HepG2 (cell line): ENCODE measurements around the gene OR5K1. TPM values are rescaled to one million over a fixed set of nuclear protein-coding genes. Genes with fewer than 3 reads are reported as not detected.

Experiments used
- ATAC-seq: fragments of 200-7000 bp; cut with Tn5 transposase; 3 replicates; pipeline ENCODE4 v1.9.1; 2020; ENCODE audit warnings: mild to moderate bottlenecking, moderate library complexity
- BruUV-seq: library from RNA; stranded (reverse); fragments of 400-500 nt; replicated peaks from 2 replicates; lab custom pipeline; 2021; lab: Mats Ljungman, UMichigan
- CTCF ChIA-PET: fragments of 300-600 bp; formaldehyde crosslinking; extraction: SDS; loops from one replicate; lab custom pipeline; 2021; ENCODE audit warnings: low total read pairs, inconsistent platforms, low intra/inter-chr PET ratio; lab: Yijun Ruan, JAX
- POLR2A ChIA-PET: fragments of 350-600 bp; sonication (Branson Sonifier 250); formaldehyde crosslinking; loops from one replicate; lab custom pipeline; 2020; ENCODE audit warnings: antibody characterized with exemption, inconsistent platforms; lab: Yijun Ruan, JAX
- DNase-seq: peaks from one replicate; pipeline ENCODE4 v3.0.0-alpha.2; 2015; ENCODE audit warnings: low spot score
- FAIRE-seq: peaks from 3 replicates; lab custom pipeline; 2011; peaks lifted over from hg19 to GRCh38; lab: Jason Lieb, UNC
- H2AFZ ChIP-seq: one replicate; pipeline ENCODE4 v1.6.1; 2011; ENCODE audit warnings: low read length, inconsistent platforms
- H3K27ac ChIP-seq: fragments of 300-600 bp; 3 replicates; pipeline ENCODE4 v1.8.0; 2011; ENCODE audit warnings: mixed run types, mild to moderate bottlenecking, mixed read lengths, low read length, inconsistent platforms; ENCODE audit not compliant: insufficient read depth; ENCODE audit errors: extremely low read length
- H3K27me3 ChIP-seq, 2 experiments: fragments of 200-600 bp in 1 of 2; 2 replicates in 1 of 2; 3 replicates in 1 of 2; pipeline versions ENCODE4 v1.6.0 to v1.8.0; 2011; ENCODE audit warnings: low read length in 2 of 2, mild to moderate bottlenecking in 2 of 2, moderate library complexity in 2 of 2, inconsistent platforms in 1 of 2; ENCODE audit not compliant: insufficient read depth in 2 of 2, control insufficient read depth in 1 of 2
- H3K36me3 ChIP-seq, 2 experiments: fragments of 200-600 bp in 1 of 2; replicated peaks in 1 of 2; 2 replicates in 1 of 2; 3 replicates in 1 of 2; pipeline versions ENCODE4 v1.5.1 to v1.8.0; 2011; ENCODE audit warnings: low read length in 2 of 2, inconsistent platforms in 1 of 2; ENCODE audit not compliant: insufficient read depth in 2 of 2, control insufficient read depth in 1 of 2
- H3K4me1 ChIP-seq: 2 replicates; pipeline ENCODE4 v1.5.1; 2012; ENCODE audit warnings: low read length, inconsistent platforms; ENCODE audit not compliant: insufficient read depth
- H3K4me2 ChIP-seq: 2 replicates; pipeline ENCODE4 v1.6.0; 2011; ENCODE audit warnings: low read depth, low read length, inconsistent platforms
- H3K4me3 ChIP-seq, 3 experiments: fragments of 200-600 bp in 1 of 3; sonication (generic), shearing (Covaris generic) in 1 of 3; replicated peaks in 1 of 3; 2 replicates each; pipeline ENCODE4 v1.5.1; 2011 to 2016; ENCODE audit warnings: low read length in 3 of 3, inconsistent platforms in 2 of 3, low read depth in 2 of 3, mild to moderate bottlenecking in 2 of 3, control low read depth in 1 of 3, mixed read lengths in 1 of 3; ENCODE audit not compliant: insufficient read depth in 1 of 3
- H3K79me2 ChIP-seq: one replicate; pipeline ENCODE4 v1.6.1; 2011; ENCODE audit warnings: low read length, inconsistent platforms; ENCODE audit not compliant: insufficient read depth
- H3K9ac ChIP-seq: 2 replicates; pipeline ENCODE4 v1.6.0; 2011; ENCODE audit warnings: mild to moderate bottlenecking, low read depth, low read length, inconsistent platforms; ENCODE audit not compliant: insufficient read depth
- H3K9me3 ChIP-seq: 2 replicates; pipeline ENCODE4 v1.5.1; 2012; ENCODE audit warnings: mild to moderate bottlenecking, low read length
- H4K20me1 ChIP-seq: 2 replicates; pipeline ENCODE4 v1.6.0; 2011; ENCODE audit warnings: inconsistent platforms, mild to moderate bottlenecking, low read length, moderate library complexity; ENCODE audit not compliant: insufficient read depth
- EED ChIP-seq: sonication (generic); formaldehyde crosslinking; IDR thresholded peaks from 2 replicates; pipeline ENCODE4 v1.5.0; 2020; ENCODE audit warnings: mild to moderate bottlenecking, missing genetic modification reagents
- HOXA7 ChIP-seq: sonication (generic); formaldehyde crosslinking; IDR thresholded peaks from 2 replicates; pipeline ENCODE4 v1.8.1; 2022; ENCODE audit warnings: mild to moderate bottlenecking, missing genetic modification reagents, moderate library complexity
- KLF13 ChIP-seq: sonication (generic); formaldehyde crosslinking; IDR thresholded peaks from 2 replicates; pipeline ENCODE4 v1.4.0; 2020; ENCODE audit warnings: mild to moderate bottlenecking, missing genetic modification reagents
- MBD4 ChIP-seq: IDR thresholded peaks from 2 replicates; pipeline ENCODE4 v1.6.1; 2012; ENCODE audit warnings: low read length, inconsistent platforms, borderline replicate concordance
- RAD51 ChIP-seq: fragments of 450-650 bp; IDR thresholded peaks from 2 replicates; pipeline ENCODE4 v1.6.1; 2016; ENCODE audit warnings: borderline replicate concordance
- TMF1 ChIP-seq: sonication (generic); formaldehyde crosslinking; IDR thresholded peaks from 2 replicates; pipeline ENCODE4 v1.8.1; 2022; ENCODE audit warnings: low read depth, missing genetic modification reagents
- ZSCAN20 ChIP-seq: sonication (generic); formaldehyde crosslinking; IDR thresholded peaks from 2 replicates; pipeline ENCODE4 v1.4.0; 2020; ENCODE audit warnings: missing genetic modification reagents, mild to moderate bottlenecking, borderline replicate concordance
- WGBS: methylation state at CpG from one replicate; pipeline ENCODE4 v1.1.6; 2017; ENCODE audit warnings: low lambda C conversion rate; 5-methylcytosine and 5-hydroxymethylcytosine counted together
- in situ Hi-C: cut with HindIII; loops from 2 replicates; pipeline ENCODE4 v1.10.0; 2017; ENCODE audit warnings: low pct_unique_long_range_greater_than_20kb; ENCODE audit not compliant: extremely low pct_ligation_motif_present
- intact Hi-C: fragments of 100-400 bp; cut with micrococcal nuclease; formaldehyde crosslinking; loops from one replicate; pipeline ENCODE4 v1.10.0; 2022; ENCODE audit not compliant: unreplicated experiment
- polyA plus RNA-seq, 8 experiments: library from polyadenylated mRNA; depleted of rRNA in 3 of 8; stranded (reverse) in 7 of 8; unstranded in 1 of 8; fragments of >200 nt; fragmentation: Illumina TruSeq in 4 of 8; extraction: Trizol in 4 of 8; gene quantifications; 2 replicates each; pipeline versions ENCODE4 v1.2.1 to v1.2.3, GENCODE V29; 2011 to 2016; ENCODE audit warnings: low read depth in 4 of 8, missing spikeins in 1 of 8, mixed read lengths in 1 of 8; ENCODE audit not compliant: insufficient read depth in 1 of 8
- total RNA-seq, 5 experiments: library from RNA; depleted of rRNA; stranded (reverse); fragments of >200 nt; fragmentation: Illumina TruSeq; extraction: Trizol; gene quantifications; 2 replicates each; pipeline ENCODE4 v1.2.3, GENCODE V29; 2016; ENCODE audit warnings: low read depth in 1 of 5
- TF ChIP-seq, protein P1 (sequence below), 2 experiments: IDR thresholded peaks; 2 replicates each; pipeline ENCODE4 v1.6.1; 2011 to 2012; ENCODE audit warnings: low read length in 2 of 2, borderline replicate concordance in 1 of 2, low read depth in 1 of 2, mild to moderate bottlenecking in 1 of 2, moderate library complexity in 1 of 2
- TF ChIP-seq, protein P2 (sequence below): sonication (generic); formaldehyde crosslinking; IDR thresholded peaks from 2 replicates; pipeline ENCODE4 v1.5.1; 2020; ENCODE audit warnings: mild to moderate bottlenecking, missing genetic modification reagents, moderate library complexity

The OR5K1 gene
- total and polyA plus RNA-seq, 2 of the 13 experiments (the other 11 are each of a cell fraction or from before 2014, with no cell fraction given): not detected

DNA sequence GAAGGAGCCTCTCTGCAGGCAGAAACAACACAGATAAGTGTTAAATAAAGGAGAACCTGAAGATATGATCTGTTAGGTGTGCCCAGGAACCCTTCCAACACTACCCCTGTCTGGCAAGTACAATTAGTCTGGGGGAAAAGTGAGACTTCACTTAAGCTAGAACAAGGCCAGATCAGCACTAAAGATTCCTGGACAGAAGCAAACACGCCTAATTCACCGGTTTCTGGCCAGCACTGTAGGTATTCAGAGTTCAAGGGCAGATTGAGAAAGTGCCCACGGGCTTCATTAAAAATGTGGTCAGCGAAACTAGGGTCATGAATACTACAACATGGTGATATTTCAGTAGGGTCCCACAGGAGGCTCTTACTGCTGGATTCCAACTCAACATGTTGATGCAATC is 28.6 kb upstream of the OR5K1 start:
- POLR2A ChIA-PET: no interaction called here
- H3K79me2 ChIP-seq: no peaks in the 10 kb centered on the region
- ATAC-seq: no peak; the same call in 2 of the 3 replicates
- no peaks in the 10 kb centered on the region for H3K4me1 ChIP-seq
- H3K27ac ChIP-seq: no peak overlapping the region
- TF ChIP-seq HOXA7 (CRISPR knock-in tag): no peak
- TF ChIP-seq, protein P1, sequence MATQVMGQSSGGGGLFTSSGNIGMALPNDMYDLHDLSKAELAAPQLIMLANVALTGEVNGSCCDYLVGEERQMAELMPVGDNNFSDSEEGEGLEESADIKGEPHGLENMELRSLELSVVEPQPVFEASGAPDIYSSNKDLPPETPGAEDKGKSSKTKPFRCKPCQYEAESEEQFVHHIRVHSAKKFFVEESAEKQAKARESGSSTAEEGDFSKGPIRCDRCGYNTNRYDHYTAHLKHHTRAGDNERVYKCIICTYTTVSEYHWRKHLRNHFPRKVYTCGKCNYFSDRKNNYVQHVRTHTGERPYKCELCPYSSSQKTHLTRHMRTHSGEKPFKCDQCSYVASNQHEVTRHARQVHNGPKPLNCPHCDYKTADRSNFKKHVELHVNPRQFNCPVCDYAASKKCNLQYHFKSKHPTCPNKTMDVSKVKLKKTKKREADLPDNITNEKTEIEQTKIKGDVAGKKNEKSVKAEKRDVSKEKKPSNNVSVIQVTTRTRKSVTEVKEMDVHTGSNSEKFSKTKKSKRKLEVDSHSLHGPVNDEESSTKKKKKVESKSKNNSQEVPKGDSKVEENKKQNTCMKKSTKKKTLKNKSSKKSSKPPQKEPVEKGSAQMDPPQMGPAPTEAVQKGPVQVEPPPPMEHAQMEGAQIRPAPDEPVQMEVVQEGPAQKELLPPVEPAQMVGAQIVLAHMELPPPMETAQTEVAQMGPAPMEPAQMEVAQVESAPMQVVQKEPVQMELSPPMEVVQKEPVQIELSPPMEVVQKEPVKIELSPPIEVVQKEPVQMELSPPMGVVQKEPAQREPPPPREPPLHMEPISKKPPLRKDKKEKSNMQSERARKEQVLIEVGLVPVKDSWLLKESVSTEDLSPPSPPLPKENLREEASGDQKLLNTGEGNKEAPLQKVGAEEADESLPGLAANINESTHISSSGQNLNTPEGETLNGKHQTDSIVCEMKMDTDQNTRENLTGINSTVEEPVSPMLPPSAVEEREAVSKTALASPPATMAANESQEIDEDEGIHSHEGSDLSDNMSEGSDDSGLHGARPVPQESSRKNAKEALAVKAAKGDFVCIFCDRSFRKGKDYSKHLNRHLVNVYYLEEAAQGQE (IDR thresholded peaks at IDR 0.05; ENCODE audit: borderline replicate concordance in 1 of 2, low read depth in 1 of 2, low read length in 2 of 2): peak in 1 of 2 experiments; percentile 80; a peak in 2 of 4 replicates
- TF ChIP-seq, all 625 proteins: peak for 1
- CTCF ChIA-PET: no interaction called here
- Histone ChIP-seq H3K36me3 (no peaks in the 10 kb centered on the region), H3K27me3 (no peaks in the 10 kb centered on the region), H3K9ac (no peak overlapping the region), H2AFZ (no peak overlapping the region), H3K9me3 (peaks cover 12% of the 10 kb centered on the region), H4K20me1 (no peaks in the 10 kb centered on the region), H3K4me2 (no peak overlapping the region), H3K4me3 (no peak overlapping the region)
- in situ Hi-C loops (no loop called here), intact Hi-C loops (no loop called here)
- FAIRE-seq (no peak), DNase-seq (no peak)
- no TSS peak for BruUV-seq
- WGBS: 0% methylated on average over 3 of the region's 4 CpGs

DNA sequence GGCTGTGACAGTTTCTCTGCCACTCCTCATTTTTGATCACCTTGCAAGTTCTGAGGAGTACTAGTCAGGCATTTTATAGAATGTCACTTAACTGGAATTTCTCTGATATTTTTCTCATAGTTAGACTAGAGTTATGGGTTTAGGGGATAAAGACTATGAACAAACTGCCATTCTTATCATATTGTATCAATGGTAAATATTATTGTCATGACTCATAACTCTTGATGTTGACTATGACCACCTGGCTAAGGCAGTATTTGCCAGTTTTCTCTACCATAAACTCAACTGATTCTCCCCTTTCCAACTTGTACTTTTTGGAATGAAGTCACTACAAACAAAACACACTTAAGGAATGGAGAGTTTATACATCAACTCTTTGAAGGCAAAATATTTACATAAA is 22.7 kb upstream of the OR5K1 start:
- Histone ChIP-seq H3K36me3 (no peaks in the 10 kb centered on the region), H3K79me2 (no peaks in the 10 kb centered on the region), H3K4me2 (no peak overlapping the region), H3K27ac (no peak overlapping the region), H2AFZ (no peak overlapping the region), H3K27me3 (no peaks in the 10 kb centered on the region), H3K9me3 (no peaks in the 10 kb centered on the region), H3K9ac (no peak overlapping the region), H3K4me3 (no peak overlapping the region), H3K4me1 (no peaks in the 10 kb centered on the region), H4K20me1 (no peaks in the 10 kb centered on the region)
- DNase-seq (no peak), FAIRE-seq (no peak), ATAC-seq (no peak)
- in situ Hi-C loops: no loop called here
- ChIA-PET POLR2A (no interaction called here), CTCF (no interaction called here)
- intact Hi-C loops: no loop called here
- no TSS peak for BruUV-seq
- TF ChIP-seq TMF1 (CRISPR knock-in tag) (no peak), ZSCAN20 (CRISPR knock-in tag) (no peak), MBD4 (no peak), KLF13 (CRISPR knock-in tag) (no peak), EED (no peak), RAD51 (no peak)
- TF ChIP-seq, protein P2, sequence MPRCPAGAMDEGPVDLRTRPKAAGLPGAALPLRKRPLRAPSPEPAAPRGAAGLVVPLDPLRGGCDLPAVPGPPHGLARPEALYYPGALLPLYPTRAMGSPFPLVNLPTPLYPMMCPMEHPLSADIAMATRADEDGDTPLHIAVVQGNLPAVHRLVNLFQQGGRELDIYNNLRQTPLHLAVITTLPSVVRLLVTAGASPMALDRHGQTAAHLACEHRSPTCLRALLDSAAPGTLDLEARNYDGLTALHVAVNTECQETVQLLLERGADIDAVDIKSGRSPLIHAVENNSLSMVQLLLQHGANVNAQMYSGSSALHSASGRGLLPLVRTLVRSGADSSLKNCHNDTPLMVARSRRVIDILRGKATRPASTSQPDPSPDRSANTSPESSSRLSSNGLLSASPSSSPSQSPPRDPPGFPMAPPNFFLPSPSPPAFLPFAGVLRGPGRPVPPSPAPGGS (CRISPR knock-in tag): no peak
